Measurements from ENCODE around the gene TBC1D2B.

Gene TBC1D2B

GRCh38 chr15:78077053-78077870 is at the start of gene TBC1D2B:
TSS of gene TBC1D2B (minus strand) at chr15:78077711. CDS start at chr15:78077652, 59 bp downstream.
- in situ Hi-C loops (cut with MboI; ENCODE audit: low pct_unique_long_range_greater_than_20kb, low sequenced_read_pairs) = no loop called here
- DNase-seq = peak; percentile 82

GRCh38 chr15:78125267-78125666 is 47.8 kb upstream of the TBC1D2B start:
- DNase-seq = no peak
- in situ Hi-C loops (cut with MboI; ENCODE audit: low pct_unique_long_range_greater_than_20kb, low sequenced_read_pairs) = no loop called here

- DNase-seq = no peak
- in situ Hi-C loops (cut with MboI; ENCODE audit: low pct_unique_long_range_greater_than_20kb, low sequenced_read_pairs) = no loop called here
These were observed 43.0 kb upstream of the TBC1D2B start for GRCh38 chr15:78120523-78120922.

GRCh38 chr15:78112551-78112950 is 35.0 kb upstream of the TBC1D2B start:
- no peak for DNase-seq
- in situ Hi-C loops (cut with MboI; ENCODE audit: low pct_unique_long_range_greater_than_20kb, low sequenced_read_pairs) = loop anchor here (10.0 kb wide), 1 partner anchor 122 kb away; the partner anchor contains the start of gene ACSBG1

GRCh38 chr15:78111788-78112187 is 34.3 kb upstream of the TBC1D2B start:
- in situ Hi-C loops (cut with MboI; ENCODE audit: low pct_unique_long_range_greater_than_20kb, low sequenced_read_pairs) = loop anchor here (10.0 kb wide), 1 partner anchor 123 kb away; the partner anchor contains the start of gene ACSBG1
- DNase-seq = no peak

- in situ Hi-C loops (cut with MboI; ENCODE audit: low pct_unique_long_range_greater_than_20kb, low sequenced_read_pairs) = loop anchor here (10.0 kb wide), 1 partner anchor 124 kb away; the partner anchor contains the start of gene ACSBG1
- no peak for DNase-seq
These were observed 33.5 kb upstream of the TBC1D2B start for GRCh38 chr15:78110916-78111475.

- DNase-seq = no peak
- in situ Hi-C loops (cut with MboI; ENCODE audit: low pct_unique_long_range_greater_than_20kb, low sequenced_read_pairs) = loop anchor here (10.0 kb wide), 1 partner anchor 125 kb away; the partner anchor contains the start of gene ACSBG1
These were observed 32.6 kb upstream of the TBC1D2B start for GRCh38 chr15:78110096-78110495.

- DNase-seq = no peak
- in situ Hi-C loops (cut with MboI; ENCODE audit: low pct_unique_long_range_greater_than_20kb, low sequenced_read_pairs) = no loop called here
These were observed 31.6 kb upstream of the TBC1D2B start for GRCh38 chr15:78109156-78109555.

- DNase-seq = peak; percentile 94
- in situ Hi-C loops (cut with MboI; ENCODE audit: low pct_unique_long_range_greater_than_20kb, low sequenced_read_pairs) = no loop called here
These were observed 31.0 kb upstream of the TBC1D2B start for GRCh38 chr15:78108300-78109084.

GRCh38 chr15:78107471-78107870 is 30.0 kb upstream of the TBC1D2B start:
- DNase-seq = no peak
- in situ Hi-C loops (cut with MboI; ENCODE audit: low pct_unique_long_range_greater_than_20kb, low sequenced_read_pairs) = no loop called here

- no peak for DNase-seq
- in situ Hi-C loops (cut with MboI; ENCODE audit: low pct_unique_long_range_greater_than_20kb, low sequenced_read_pairs) = no loop called here
These were observed 28.1 kb upstream of the TBC1D2B start for GRCh38 chr15:78105476-78106241.

GRCh38 chr15:78104566-78105475 is 27.3 kb upstream of the TBC1D2B start:
- no peak for DNase-seq
- in situ Hi-C loops (cut with MboI; ENCODE audit: low pct_unique_long_range_greater_than_20kb, low sequenced_read_pairs) = no loop called here

- DNase-seq = no peak
- in situ Hi-C loops (cut with MboI; ENCODE audit: low pct_unique_long_range_greater_than_20kb, low sequenced_read_pairs) = no loop called here
These were observed 26.6 kb upstream of the TBC1D2B start for GRCh38 chr15:78104119-78104479.

- DNase-seq = peak; percentile 86
- in situ Hi-C loops (cut with MboI; ENCODE audit: low pct_unique_long_range_greater_than_20kb, low sequenced_read_pairs) = no loop called here
These were observed 26.1 kb upstream of the TBC1D2B start for GRCh38 chr15:78103406-78104118.

GRCh38 chr15:78102741-78103140 is 25.2 kb upstream of the TBC1D2B start:
- in situ Hi-C loops (cut with MboI; ENCODE audit: low pct_unique_long_range_greater_than_20kb, low sequenced_read_pairs) = no loop called here
- no peak for DNase-seq

GRCh38 chr15:78102211-78102610 is 24.7 kb upstream of the TBC1D2B start:
- in situ Hi-C loops (cut with MboI; ENCODE audit: low pct_unique_long_range_greater_than_20kb, low sequenced_read_pairs) = no loop called here
- DNase-seq = no peak

- DNase-seq = no peak
- in situ Hi-C loops (cut with MboI; ENCODE audit: low pct_unique_long_range_greater_than_20kb, low sequenced_read_pairs) = no loop called here
These were observed 24.1 kb upstream of the TBC1D2B start for GRCh38 chr15:78101423-78102105.

All from KBM-7 (cell line).